Caco-2 (cell line): ENCODE data around the gene SPTLC2. TPM values are rescaled to one million over a fixed set of nuclear protein-coding genes. Genes with fewer than 3 reads are reported as not detected.

ENCODE experiments used
- BruUV-seq: library from RNA; stranded (reverse); fragments of 400-500 nt; replicated peaks from 2 replicates; lab custom pipeline; 2021; lab: Mats Ljungman, UMichigan
- CTCF ChIA-PET: fragments of 300-600 bp; sonication (Branson Sonifier 250); formaldehyde crosslinking; loops from one replicate; lab custom pipeline; 2022; ENCODE audit warnings: antibody characterized with exemption; lab: Charles Lee
- POLR2A ChIA-PET: fragments of 300-600 bp; sonication (Branson Sonifier 250); formaldehyde crosslinking; loops from one replicate; lab custom pipeline; 2022; ENCODE audit warnings: antibody characterized with exemption; lab: Charles Lee
- DNase-seq, 2 experiments: peaks; one replicate each; pipeline versions ENCODE4 v3.0.0 to v3.0.0-alpha.2; 2020 to 2022
- H3K27me3 ChIP-seq: replicated peaks from 2 replicates; pipeline ENCODE4 v1.6.0; 2011; ENCODE audit warnings: low read length; ENCODE audit not compliant: control insufficient read depth, insufficient read depth
- H3K36me3 ChIP-seq: 2 replicates; pipeline ENCODE4 v1.5.1; 2011; ENCODE audit warnings: low read length; ENCODE audit not compliant: control insufficient read depth, insufficient read depth
- H3K4me1 ChIP-seq: fragments of 250-450 bp; sonication (Bioruptor Pico); 2 replicates; pipeline ENCODE4 v1.5.1; 2020; ENCODE audit warnings: mild to moderate bottlenecking
- H3K4me3 ChIP-seq: 2 replicates; pipeline ENCODE4 v1.5.1; 2011; ENCODE audit warnings: low read depth, mild to moderate bottlenecking, control low read depth, low read length
- H3K9me3 ChIP-seq: fragments of 250-450 bp; sonication (Bioruptor Pico); 2 replicates; pipeline ENCODE4 v1.5.1; 2020; ENCODE audit warnings: mild to moderate bottlenecking, moderate library complexity
- H3K27ac Mint-ChIP-seq: one replicate; pipeline ENCODE4 v1.8.0; 2022; ENCODE audit warnings: mixed read lengths; ENCODE audit not compliant: unreplicated experiment
- H3K27me3 Mint-ChIP-seq: one replicate; pipeline ENCODE4 v1.8.0; 2022; ENCODE audit warnings: mixed read lengths; ENCODE audit not compliant: insufficient read depth, unreplicated experiment
- H3K36me3 Mint-ChIP-seq: one replicate; pipeline ENCODE4 v1.8.0; 2022; ENCODE audit warnings: mild to moderate bottlenecking, mixed read lengths; ENCODE audit not compliant: insufficient read depth, unreplicated experiment
- H3K4me1 Mint-ChIP-seq: one replicate; pipeline ENCODE4 v1.8.0; 2022; ENCODE audit warnings: low read depth, mixed read lengths; ENCODE audit not compliant: unreplicated experiment
- H3K4me3 Mint-ChIP-seq: one replicate; pipeline ENCODE4 v1.8.0; 2022; ENCODE audit warnings: mild to moderate bottlenecking, moderate library complexity, mixed read lengths; ENCODE audit not compliant: unreplicated experiment
- H3K9me3 Mint-ChIP-seq: one replicate; pipeline ENCODE4 v1.8.0; 2022; ENCODE audit warnings: mixed read lengths; ENCODE audit not compliant: unreplicated experiment
- CTCF ChIP-seq, 2 experiments: fragments of 200-600 bp in 1 of 2; IDR thresholded peaks; 1 replicate in 1 of 2; 2 replicates in 1 of 2; pipeline versions ENCODE4 v1.5.1 to v1.8.0; 2011 to 2022; ENCODE audit warnings: antibody characterized with exemption in 1 of 2, control low read depth in 1 of 2, inconsistent platforms in 1 of 2, low read depth in 1 of 2, low read length in 1 of 2, mild to moderate bottlenecking in 1 of 2, moderate library complexity in 1 of 2; ENCODE audit not compliant: insufficient read depth in 1 of 2, severe bottlenecking in 1 of 2, unreplicated experiment in 1 of 2
- intact Hi-C: fragments of 100-400 bp; cut with micrococcal nuclease; formaldehyde crosslinking; loops from one replicate; pipeline ENCODE4 v1.10.0; 2022; ENCODE audit not compliant: unreplicated experiment
- total RNA-seq: library from RNA; stranded (reverse); gene quantifications from 2 replicates; pipeline ENCODE4 v1.2.3, GENCODE V29; 2022

SPTLC2 gene
- total RNA-seq, 1 experiment from 2014 or later: 49.6 TPM

GRCh38 chr14:77523109-77523508, 93.3 kb downstream of the SPTLC2 start:
- no peaks in the 10 kb centered on the region for H3K27me3 Mint-ChIP-seq
- DNase-seq: no peak
- POLR2A ChIA-PET: no interaction called here

GRCh38 chr14:77520555-77520954, 95.9 kb downstream of the SPTLC2 start:
- Histone ChIP-seq H3K4me3 (no peak overlapping the region), H3K27me3 (no peaks in the 10 kb centered on the region), H3K36me3 (peaks cover 1% of the 10 kb centered on the region; the same call in 1 of the 2 replicates), H3K9me3 (no peaks in the 10 kb centered on the region), H3K4me1 (no peaks in the 10 kb centered on the region)
- BruUV-seq: no TSS peak
- no peak for TF ChIP-seq CTCF (IDR thresholded peaks at IDR 0.05; ENCODE audit: insufficient read depth in 1 of 2, low read depth in 1 of 2, low read length in 1 of 2, severe bottlenecking in 1 of 2, unreplicated experiment in 1 of 2)
- intact Hi-C loops: no loop called here
- Mint-ChIP-seq H3K4me3 (no peak overlapping the region), H3K27me3 (no peaks in the 10 kb centered on the region), H3K36me3 (peaks cover 50% of the 10 kb centered on the region), H3K9me3 (no peaks in the 10 kb centered on the region), H3K27ac (no peak overlapping the region), H3K4me1 (peaks cover 7% of the 10 kb centered on the region)
- ChIA-PET CTCF (no interaction called here), POLR2A (no interaction called here)
- no peak for DNase-seq

More at GRCh38 chr14:77523109-77523508, 93.3 kb downstream of the SPTLC2 start:
- Mint-ChIP-seq H3K4me1 (peaks cover 7% of the 10 kb centered on the region), H3K36me3 (peaks cover 35% of the 10 kb centered on the region), H3K4me3 (no peak overlapping the region), H3K27ac (no peak overlapping the region), H3K9me3 (no peaks in the 10 kb centered on the region)
- Histone ChIP-seq H3K9me3 (no peaks in the 10 kb centered on the region), H3K36me3 (peaks cover 1% of the 10 kb centered on the region; the same call in 1 of the 2 replicates), H3K4me3 (no peak overlapping the region), H3K27me3 (no peaks in the 10 kb centered on the region), H3K4me1 (no peaks in the 10 kb centered on the region)
- CTCF ChIA-PET: no interaction called here
- no TSS peak for BruUV-seq
- intact Hi-C loops: no loop called here
- TF ChIP-seq CTCF (IDR thresholded peaks at IDR 0.05; ENCODE audit: insufficient read depth in 1 of 2, low read depth in 1 of 2, low read length in 1 of 2, severe bottlenecking in 1 of 2, unreplicated experiment in 1 of 2): no peak

GRCh38 chr14:77516126-77516525, 100.3 kb downstream of the SPTLC2 start:
- Histone ChIP-seq H3K4me3 (no peak overlapping the region), H3K4me1 (no peaks in the 10 kb centered on the region), H3K9me3 (no peaks in the 10 kb centered on the region), H3K27me3 (no peaks in the 10 kb centered on the region), H3K36me3 (peaks cover 1% of the 10 kb centered on the region)
- BruUV-seq: no TSS peak
- H3K36me3 Mint-ChIP-seq: peaks cover 65% of the 10 kb centered on the region
- no peaks in the 10 kb centered on the region for H3K9me3 Mint-ChIP-seq
- ChIA-PET POLR2A (no interaction called here), CTCF (no interaction called here)
- DNase-seq: no peak
- H3K4me1 Mint-ChIP-seq: no peaks in the 10 kb centered on the region
- intact Hi-C loops: no loop called here
- no peak overlapping the region for H3K27ac Mint-ChIP-seq
- no peak for TF ChIP-seq CTCF (IDR thresholded peaks at IDR 0.05; ENCODE audit: insufficient read depth in 1 of 2, low read depth in 1 of 2, low read length in 1 of 2, severe bottlenecking in 1 of 2, unreplicated experiment in 1 of 2)
- no peak overlapping the region for H3K4me3 Mint-ChIP-seq
- no peaks in the 10 kb centered on the region for H3K27me3 Mint-ChIP-seq
